ENCODE results near the gene EIF3L. TPM values are rescaled to one million over a fixed set of nuclear protein-coding genes. Genes with fewer than 3 reads are reported as not detected.

EIF3L gene
- total and polyA plus RNA-seq, 2 of the 8 experiments (the other 6 are each of a cell fraction or from before 2014, with no cell fraction given): 639 to 886 TPM

DNA sequence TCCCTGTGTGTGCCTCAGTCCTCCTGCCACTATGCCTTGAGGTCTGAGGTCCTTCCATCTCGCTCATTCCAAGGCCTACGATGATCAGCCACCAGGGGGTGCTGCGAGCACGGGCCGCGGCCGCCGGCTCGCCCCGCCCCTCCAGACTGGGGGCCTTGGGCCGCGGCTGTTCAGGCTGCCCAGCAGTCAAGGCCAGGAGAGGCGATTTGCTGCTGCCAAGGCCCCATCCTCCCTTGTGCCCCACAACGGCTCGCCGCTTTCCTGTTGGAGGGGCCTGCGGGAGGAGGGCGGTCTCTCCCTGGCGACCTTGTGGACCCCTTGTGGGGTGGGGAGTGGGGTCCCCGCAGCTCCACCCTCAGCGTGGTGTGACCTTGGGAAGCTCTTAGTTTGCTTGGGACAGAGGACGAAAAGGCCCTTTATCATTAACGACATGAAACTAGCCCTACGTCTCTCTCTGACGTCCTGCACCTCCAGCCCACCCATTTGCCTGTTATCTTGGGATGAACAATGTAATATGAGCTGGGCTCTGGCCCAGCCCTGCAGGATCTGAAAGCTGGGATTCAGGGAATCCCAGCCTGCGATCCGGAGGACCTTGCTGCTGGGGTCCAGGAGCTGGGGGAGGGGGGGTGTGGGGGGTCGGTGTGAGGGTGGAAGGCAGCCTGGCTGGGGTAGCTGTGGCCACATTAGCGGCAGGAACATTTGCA, 31.4 kb upstream of the EIF3L start (continued):
- no peak for TF ChIP-seq EZH2 (IDR thresholded peaks at IDR 0.05; ENCODE audit: low read depth, low read length, severe bottlenecking)
- TF ChIP-seq RBBP5 (IDR thresholded peaks at IDR 0.05; ENCODE audit: borderline replicate concordance, low read depth, low read length): no peak
- TF ChIP-seq SP2 (IDR thresholded peaks at IDR 0.05; ENCODE audit: low read length): no peak
- peak in 1 of 2 experiments; percentile 71; a peak in 1 of 4 replicates for TF ChIP-seq SIN3A (conservative IDR thresholded peaks at IDR 0.05 in 1 of 2, IDR thresholded peaks at IDR 0.05 in 1 of 2; ENCODE audit: low read depth in 1 of 2, low read length in 2 of 2)
- TF ChIP-seq ZNF274 (IDR thresholded peaks at IDR 0.05; ENCODE audit: borderline replicate concordance, extremely low read depth, low read length): no peak
- no peak for TF ChIP-seq EGR1 (IDR thresholded peaks at IDR 0.05; ENCODE audit: borderline replicate concordance, low read depth, low read length)
- no peak for TF ChIP-seq HDAC2 (IDR thresholded peaks at IDR 0.05; ENCODE audit: borderline replicate concordance in 1 of 2, low read depth in 2 of 2, low read length in 2 of 2)
- TF ChIP-seq HDAC6 (IDR thresholded peaks at IDR 0.05; ENCODE audit: low read depth, low read length): no peak
- TF ChIP-seq CHD7 (IDR thresholded peaks at IDR 0.05; ENCODE audit: insufficient replicate concordance, low read length): no peak
